GM18499 (cell line): ENCODE measurements around the gene CCT4.
"Not testable (repeated sequence)": the region's sequence is repeated elsewhere in the genome, so short reads cannot be mapped to it uniquely, and the experiment has no call there.

ENCODE experiments used
- ATAC-seq: cut with Tn5 transposase; IDR thresholded peaks from one replicate; pipeline ENCODE4 v1.9.1; 2021; ENCODE audit warnings: moderate number of reproducible peaks; ENCODE audit not compliant: insufficient read depth, unreplicated experiment

CCT4 gene

GRCh38 chr2:61885896-61886603, 2.4 kb downstream of the CCT4 start:
- no peak for ATAC-seq

GRCh38 chr2:61882850-61883249, 5.6 kb downstream of the CCT4 start:
- no peak for ATAC-seq

- not testable (repeated sequence) for ATAC-seq
These were observed 9.1 kb downstream of the CCT4 start for GRCh38 chr2:61879351-61879750.

- no peak for ATAC-seq
These were observed 9.7 kb downstream of the CCT4 start for GRCh38 chr2:61878761-61879160.

- no peak for ATAC-seq
These were observed 10.7 kb downstream of the CCT4 start for GRCh38 chr2:61877571-61878245.

GRCh38 chr2:61876400-61876799, 12.1 kb downstream of the CCT4 start:
- ATAC-seq: no peak

GRCh38 chr2:61866482-61867089, 21.9 kb downstream of the CCT4 start:
- not testable (repeated sequence) for ATAC-seq

- no peak for ATAC-seq
These were observed 26.4 kb downstream of the CCT4 start for GRCh38 chr2:61862085-61862484.

GRCh38 chr2:61857224-61857623, 31.2 kb downstream of the CCT4 start:
- no peak for ATAC-seq

- ATAC-seq: no peak
These were observed 33.2 kb downstream of the CCT4 start for GRCh38 chr2:61855318-61855613.

GRCh38 chr2:61854564-61855317, 33.7 kb downstream of the CCT4 start:
- ATAC-seq: peak; percentile 79

GRCh38 chr2:61853847-61854563, 34.5 kb downstream of the CCT4 start, which contains the start of gene FAM161A:
FAM161A (minus strand) TSS chr2:61854060; CDS start chr2:61854041, 19 bp downstream.
- ATAC-seq: peak; percentile 34

GRCh38 chr2:61853086-61853846, 35.2 kb downstream of the CCT4 start:
- ATAC-seq: peak; percentile 29

- ATAC-seq: not testable (repeated sequence)
These were observed 37.2 kb downstream of the CCT4 start for GRCh38 chr2:61851270-61851669.

GRCh38 chr2:61845320-61845719, 43.1 kb downstream of the CCT4 start:
- no peak for ATAC-seq

- no peak for ATAC-seq
These were observed 47.2 kb downstream of the CCT4 start for GRCh38 chr2:61841286-61841685.

- ATAC-seq: no peak
These were observed 53.6 kb downstream of the CCT4 start for GRCh38 chr2:61834893-61835292.

- no peak for ATAC-seq
These were observed 54.5 kb downstream of the CCT4 start for GRCh38 chr2:61833971-61834370.

- no peak for ATAC-seq
These were observed 56.1 kb downstream of the CCT4 start for GRCh38 chr2:61832183-61832841.
